ENCODE measurements around the gene CCDC85C.

Gene CCDC85C

DNA sequence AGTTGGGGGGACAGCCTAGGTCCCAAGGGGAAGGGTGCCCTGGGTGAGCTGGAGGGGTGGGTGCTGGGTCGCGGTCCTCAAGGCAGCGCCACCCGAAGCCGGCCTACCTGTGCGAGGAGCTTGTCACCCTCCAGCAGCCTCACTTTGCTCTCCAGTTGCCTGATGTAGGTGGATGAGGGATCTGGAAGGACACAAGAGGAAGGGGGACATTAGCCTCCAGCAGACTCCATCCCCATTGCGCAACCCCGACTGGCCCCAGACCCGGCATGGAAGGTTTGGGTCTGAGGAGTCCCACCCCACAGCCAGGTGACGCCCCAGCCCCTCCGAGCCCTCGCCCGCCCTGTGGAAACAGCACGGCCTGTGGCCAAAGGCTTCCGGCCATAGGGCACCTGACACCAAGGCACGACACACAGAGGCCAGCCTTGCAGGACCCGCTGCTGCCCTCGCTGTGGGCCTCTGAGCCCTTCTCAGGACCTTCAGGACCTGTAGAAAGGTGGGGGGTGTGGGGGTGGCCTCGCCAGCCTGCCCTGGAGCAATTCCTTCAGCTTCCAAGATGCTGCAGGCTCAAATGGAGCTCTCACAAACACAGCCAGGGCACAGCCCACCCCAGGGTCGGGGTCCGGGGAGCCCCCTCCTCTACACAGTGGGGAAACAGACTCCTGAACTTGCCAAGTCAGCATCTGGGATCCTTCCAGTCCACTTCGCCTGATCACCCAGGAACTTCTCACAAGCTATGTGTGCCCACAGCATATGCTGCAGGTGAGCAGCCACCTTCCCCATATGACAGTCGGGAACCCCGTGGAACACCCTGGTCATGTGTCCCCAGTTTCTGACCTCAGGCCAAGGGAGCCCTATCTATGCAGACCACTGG is 67.9 kb downstream of the CCDC85C start:
- DNase-seq = no peak

- DNase-seq = no peak
These were observed 68.6 kb downstream of the CCDC85C start for GRCh38 chr14:99535448-99535847.

DNA sequence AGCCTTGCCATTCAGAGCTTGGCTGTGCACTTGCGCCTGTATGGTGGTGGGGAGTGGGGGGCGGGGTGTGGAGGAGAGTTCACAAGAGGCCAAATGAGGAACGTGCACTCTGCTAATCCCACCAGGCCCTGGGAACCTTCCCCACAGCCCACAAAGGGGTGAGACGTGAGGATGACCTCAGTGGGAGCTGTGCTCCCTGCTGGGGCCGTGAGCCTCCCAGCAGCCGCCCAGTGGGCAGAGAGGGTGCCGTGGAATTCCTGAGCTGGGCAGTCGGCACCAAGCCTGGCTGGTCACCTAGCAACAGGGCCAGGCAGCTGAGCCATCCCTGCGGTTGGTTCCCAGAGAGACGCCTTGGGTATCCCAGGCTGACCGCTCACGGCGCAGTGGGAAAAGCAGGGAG is 69.1 kb downstream of the CCDC85C start:
- DNase-seq = no peak

DNA sequence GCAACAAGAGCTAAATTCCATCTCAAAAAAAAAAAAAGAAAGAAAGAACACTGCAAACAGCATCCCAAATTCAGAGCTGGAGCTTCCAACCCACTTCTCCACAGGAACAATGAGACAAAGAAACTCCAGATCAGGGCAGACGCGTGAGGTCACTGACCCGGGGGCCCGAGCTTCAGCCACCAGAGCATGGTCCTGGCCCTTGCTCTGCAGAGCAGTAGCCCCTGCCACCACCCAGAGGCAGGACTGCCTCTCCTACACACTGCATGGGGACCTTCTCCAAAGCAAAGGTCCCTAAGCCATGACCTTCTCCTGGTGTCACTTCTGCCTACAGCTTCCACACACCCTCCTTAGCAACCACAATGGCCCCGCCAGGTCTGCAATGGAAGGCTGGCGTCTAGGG is 69.7 kb downstream of the CCDC85C start:
- DNase-seq = no peak

DNA sequence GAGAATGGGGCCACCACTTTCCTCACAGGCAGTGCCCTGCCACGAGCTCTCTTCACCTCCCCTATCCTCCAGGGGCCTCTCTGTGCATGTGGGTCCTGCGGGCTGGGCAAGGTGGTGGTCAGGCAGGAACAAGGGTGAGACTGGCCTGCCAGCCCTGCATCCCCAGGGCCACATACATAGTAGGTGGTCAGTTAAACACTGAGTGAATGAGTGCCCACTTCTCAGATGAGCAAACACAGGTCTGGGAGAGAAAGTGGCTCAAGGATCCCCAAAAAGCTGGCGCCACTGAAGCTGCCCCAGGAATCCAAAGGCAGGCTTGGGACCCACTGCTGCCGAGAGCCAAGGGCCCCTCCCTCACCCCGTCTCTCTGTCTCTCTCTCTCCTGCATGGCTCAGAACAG is 71.7 kb downstream of the CCDC85C start:
- DNase-seq = no peak

DNA sequence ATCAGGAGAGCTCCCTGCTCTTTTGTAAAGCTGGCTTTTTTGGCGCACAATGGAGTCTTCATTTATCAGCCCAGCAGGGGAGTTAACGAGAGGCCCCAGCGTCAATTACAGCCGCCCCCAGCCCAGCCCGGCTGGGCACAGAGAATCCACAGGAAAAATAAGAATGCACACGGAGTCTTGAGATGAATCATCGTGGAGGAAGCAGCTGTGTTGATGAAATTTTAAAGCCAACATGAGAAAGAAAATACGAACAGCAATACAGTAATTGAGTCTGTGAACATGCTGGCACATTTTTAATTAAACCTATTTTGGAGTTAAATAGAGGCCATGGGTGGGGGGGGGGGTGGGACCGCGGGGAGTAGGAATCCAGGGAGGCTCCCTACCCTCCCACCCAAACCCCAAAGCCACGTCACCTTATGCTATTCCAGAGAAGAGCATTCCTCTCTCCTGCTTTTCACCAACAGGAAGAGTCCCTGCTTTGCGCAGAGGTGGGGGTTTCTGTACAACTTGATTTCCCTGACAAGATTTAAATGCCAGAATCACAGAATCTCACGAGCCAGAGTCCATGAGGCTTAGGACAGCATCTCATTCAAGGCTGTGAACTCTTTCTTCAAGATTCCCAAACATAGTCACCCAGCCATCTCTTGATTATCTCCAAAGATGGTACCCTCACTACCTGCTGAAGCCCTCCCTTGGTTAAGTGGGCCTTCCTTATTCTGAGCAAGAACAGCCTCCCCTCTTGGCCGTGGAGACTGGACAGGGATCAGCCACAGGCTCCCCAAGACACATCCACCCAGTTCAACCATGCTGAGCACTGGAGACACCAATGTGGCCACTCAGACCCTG is 72.5 kb downstream of the CCDC85C start:
- DNase-seq = no peak

GRCh38 chr14:99530407-99531155 is 73.4 kb downstream of the CCDC85C start:
- DNase-seq = no peak

DNA sequence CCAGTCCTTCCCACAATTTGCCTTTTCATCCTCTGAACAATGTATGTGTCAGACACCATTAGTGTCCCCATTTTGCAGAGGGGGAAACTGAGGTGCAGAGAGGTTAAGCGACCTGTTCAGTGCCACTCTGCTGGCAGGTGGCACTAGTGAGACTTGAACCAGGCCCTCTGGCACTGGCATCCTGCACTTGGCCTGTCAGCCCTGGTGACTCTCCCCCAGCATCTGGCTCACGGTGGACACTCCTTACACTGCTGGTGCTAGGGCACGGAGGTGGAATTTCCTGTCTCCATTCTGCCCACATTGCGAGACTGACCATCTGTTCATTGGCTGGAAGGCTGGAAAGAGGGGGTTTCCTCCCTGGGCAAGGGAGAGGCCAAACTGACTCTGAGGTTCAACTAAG is 74.1 kb downstream of the CCDC85C start:
- DNase-seq = no peak

GRCh38 chr14:99527427-99528076 is 76.5 kb downstream of the CCDC85C start:
- DNase-seq = no peak

DNA sequence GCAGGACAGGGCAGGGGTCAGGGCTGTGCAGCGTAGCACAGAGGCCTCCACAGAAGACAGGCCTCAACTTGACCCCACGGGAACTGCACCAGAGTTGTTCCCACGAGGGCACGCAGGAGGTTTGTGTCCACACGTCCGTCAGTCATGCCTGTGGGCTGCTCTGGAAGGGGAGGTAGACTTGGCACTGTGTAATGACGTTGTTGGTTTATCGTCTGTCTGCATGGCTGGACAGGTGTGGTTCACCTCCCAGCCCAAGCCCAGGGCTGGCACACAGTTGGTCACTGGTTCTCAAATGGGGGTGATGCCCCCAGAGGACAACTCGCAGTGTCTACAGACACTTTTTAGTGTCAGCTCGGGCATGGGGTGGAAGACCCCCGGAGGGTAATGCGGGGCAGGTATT is 77.0 kb downstream of the CCDC85C start:
- DNase-seq = no peak

DNA sequence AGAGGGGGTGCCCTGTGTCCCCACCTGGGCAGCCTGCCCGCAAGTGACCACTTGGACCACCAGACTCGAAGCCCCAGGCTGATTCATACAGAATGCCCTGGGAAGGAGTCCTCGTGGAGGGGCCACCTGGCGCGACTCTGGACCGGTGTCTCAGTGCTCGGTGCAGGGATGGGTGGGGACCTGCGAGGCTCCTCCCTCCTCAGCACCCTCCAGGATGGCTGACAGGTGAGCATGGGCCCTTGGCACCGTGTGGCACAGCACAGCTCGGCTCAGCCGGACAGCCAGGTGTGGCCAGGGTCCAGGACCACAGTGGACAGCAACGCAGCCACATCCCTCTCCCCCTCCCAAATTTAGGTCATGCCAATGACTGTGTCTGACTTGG is 78.3 kb downstream of the CCDC85C start:
- DNase-seq = no peak

GRCh38 chr14:99524804-99525698 is 79.0 kb downstream of the CCDC85C start:
- no peak for DNase-seq

- DNase-seq = no peak
These were observed 79.8 kb downstream of the CCDC85C start for GRCh38 chr14:99524091-99524661.

DNA sequence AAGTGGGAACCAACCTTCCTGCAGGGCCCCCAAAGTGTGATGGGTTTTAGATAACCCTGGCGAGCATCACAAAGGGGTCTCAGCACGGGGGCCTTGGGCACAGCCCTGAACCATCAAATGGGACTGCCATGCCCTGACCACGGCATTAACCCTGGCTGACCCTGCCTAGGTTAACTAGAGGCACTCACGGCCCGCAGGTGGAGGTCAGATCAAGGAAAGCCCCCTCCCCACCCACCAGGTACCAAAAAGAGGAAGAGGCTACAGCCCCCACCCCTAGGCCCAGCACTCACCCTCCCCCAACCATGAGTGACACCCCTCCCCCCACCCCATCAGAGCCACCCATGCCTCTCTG is 80.3 kb downstream of the CCDC85C start:
- DNase-seq = no peak

DNA sequence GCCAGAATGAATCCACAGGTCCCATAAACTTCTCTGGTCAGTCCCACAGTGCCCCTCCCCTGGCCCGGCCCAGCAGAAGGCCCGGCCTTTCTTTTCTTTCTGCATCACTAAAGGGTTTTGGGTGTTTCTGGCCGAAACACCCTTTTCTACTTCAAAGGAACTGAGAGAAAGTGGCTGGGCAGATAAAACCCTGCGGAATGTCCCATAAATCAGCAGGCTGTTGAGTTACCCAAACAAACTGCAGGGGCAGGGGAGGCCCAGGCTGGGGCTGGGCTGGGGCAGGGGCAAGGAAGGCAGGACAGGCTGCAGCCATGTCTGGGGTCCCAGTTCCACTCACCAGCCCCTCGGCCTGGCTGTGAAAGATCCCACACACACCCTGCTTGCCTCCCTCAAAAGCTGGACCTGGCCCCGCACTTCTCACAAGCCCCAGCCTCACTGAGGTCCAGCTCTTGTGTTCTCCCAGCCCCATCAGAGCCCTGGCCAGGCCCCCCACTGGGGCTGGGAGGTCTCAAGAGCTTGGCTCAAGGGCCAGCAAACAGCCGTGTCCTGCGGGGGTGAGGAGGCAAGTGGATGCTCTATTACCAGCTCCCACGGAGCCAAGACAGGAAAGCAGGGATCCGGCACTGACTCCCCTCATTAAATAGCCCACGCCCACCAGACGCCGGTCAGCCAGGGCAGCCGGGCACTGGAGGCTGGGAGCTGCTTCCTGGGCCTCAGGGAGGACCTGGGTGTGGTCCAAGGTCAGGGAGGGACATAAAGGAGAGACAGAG is 80.9 kb downstream of the CCDC85C start:
- DNase-seq = no peak

DNA sequence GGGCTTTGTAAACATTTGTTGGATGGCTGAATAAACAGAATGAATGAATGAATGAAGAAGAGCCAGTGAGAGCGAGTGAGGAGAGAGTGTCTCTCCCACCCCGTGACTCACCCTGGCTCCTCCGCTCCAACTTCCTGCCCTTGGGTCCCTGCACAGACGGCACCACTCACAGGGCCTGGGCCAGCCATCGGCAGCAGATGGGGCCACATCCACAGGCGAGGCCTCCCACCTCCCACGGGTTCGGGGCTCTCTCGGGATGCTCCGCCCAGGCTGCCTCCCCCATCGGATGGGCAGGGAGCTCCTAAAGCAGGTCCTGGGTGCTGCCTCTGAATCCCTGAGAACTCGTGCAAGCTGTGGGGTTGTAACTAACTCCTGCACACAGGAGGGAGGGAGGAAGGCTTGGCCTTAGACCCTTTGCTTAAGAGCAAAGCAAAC is 81.5 kb downstream of the CCDC85C start:
- DNase-seq = no peak

DNA sequence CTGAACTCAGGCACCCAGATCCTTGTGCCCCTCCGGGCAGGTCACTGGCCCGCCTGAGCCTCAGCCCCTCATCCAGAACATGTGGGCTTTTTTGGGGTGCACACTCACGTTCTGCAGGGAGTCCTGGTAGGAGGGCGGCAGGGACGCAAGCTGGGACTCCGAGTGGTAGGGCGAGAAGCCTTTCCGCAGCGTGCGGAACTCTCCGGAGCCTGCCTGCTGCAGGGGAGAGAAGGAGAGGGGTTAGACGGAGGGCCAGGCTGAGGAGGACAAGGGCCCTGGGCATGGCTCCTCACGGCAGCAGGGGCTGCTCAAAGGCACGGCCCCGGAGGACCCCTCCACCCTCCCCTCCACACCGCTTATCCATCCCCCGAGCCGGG is 82.0 kb downstream of the CCDC85C start:
- no peak for DNase-seq

- no peak for DNase-seq
These were observed 82.6 kb downstream of the CCDC85C start for GRCh38 chr14:99521176-99522024.

GRCh38 chr14:99520571-99521081 is 83.4 kb downstream of the CCDC85C start:
- DNase-seq = no peak
